Right ventricle myocardium inferior (tissue), 1 donor: ENCODE measurements around the gene TMEM156. TPM values are rescaled to one million over a fixed set of nuclear protein-coding genes. Genes with fewer than 3 reads are reported as not detected.

Source experiments
- ATAC-seq: fragments of 200-7000 bp; cut with Tn5 transposase; one replicate; pipeline ENCODE4 v1.9.1; 2020; ENCODE audit warnings: mild to moderate bottlenecking, moderate library complexity
- DNase-seq: peaks from one replicate; pipeline ENCODE4 v3.0.0; 2021; ENCODE audit errors: missing footprints
- intact Hi-C: fragments of 100-400 bp; cut with DNase I; formaldehyde crosslinking; loops from one replicate; pipeline ENCODE4 v1.11.0; 2022
- long read RNA-seq: library from polyadenylated mRNA; unstranded; transcript quantifications from one replicate; pipeline ENCODE4 v2.0.0, GENCODE V29; 2021
- total RNA-seq: library from RNA; stranded (reverse); fragmentation: NEBNext Ultra II Directional; extraction: Animal tissue kit (Norgen Biotek cat#: 25700); gene quantifications from one replicate; pipeline ENCODE4 v1.2.1, GENCODE V29; 2021
- donor health status: DM: no; HTN: yes; CAD: no; lungs with severe emphysema.

The TMEM156 gene, protein sequence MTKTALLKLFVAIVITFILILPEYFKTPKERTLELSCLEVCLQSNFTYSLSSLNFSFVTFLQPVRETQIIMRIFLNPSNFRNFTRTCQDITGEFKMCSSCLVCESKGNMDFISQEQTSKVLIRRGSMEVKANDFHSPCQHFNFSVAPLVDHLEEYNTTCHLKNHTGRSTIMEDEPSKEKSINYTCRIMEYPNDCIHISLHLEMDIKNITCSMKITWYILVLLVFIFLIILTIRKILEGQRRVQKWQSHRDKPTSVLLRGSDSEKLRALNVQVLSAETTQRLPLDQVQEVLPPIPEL
- not detected for total RNA-seq
- long read RNA-seq: 0 reads

GRCh38 chr4:39032218-39033085 lies at the start of gene TMEM156:
TMEM156 (minus strand) TSS chr4:39032409; CDS start chr4:39032313, 96 bp downstream.
- intact Hi-C loops: no loop called here
- no peak for DNase-seq
- no peak for ATAC-seq

GRCh38 chr4:39078829-39079228 lies 46.6 kb upstream of the TMEM156 start:
- no peak for DNase-seq
- no peak for ATAC-seq
- intact Hi-C loops: no loop called here

- intact Hi-C loops: no loop called here
- ATAC-seq (no peak), DNase-seq (no peak)
These were observed 36.7 kb upstream of the TMEM156 start for GRCh38 chr4:39068907-39069306.

DNA sequence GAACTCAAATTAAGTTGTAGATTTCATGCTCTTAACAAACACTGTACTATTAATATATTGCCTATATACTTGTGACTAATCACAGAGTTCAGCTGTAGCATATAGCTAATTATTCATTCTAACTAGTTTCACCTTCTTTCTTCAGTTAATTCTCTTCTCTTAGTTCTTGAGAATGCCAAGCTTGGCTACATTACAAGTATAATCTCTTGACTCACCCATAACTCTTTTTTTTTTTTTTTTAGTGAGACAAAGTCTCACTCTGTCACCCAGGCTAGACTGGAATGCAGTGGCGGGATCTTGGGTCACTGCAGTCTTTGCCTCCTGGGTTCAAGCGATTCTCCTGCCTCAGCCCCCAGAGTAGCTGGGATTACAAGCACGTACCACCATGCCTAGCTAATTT lies 35.2 kb upstream of the TMEM156 start:
- ATAC-seq (no peak), DNase-seq (no peak)
- intact Hi-C loops: no loop called here

DNA sequence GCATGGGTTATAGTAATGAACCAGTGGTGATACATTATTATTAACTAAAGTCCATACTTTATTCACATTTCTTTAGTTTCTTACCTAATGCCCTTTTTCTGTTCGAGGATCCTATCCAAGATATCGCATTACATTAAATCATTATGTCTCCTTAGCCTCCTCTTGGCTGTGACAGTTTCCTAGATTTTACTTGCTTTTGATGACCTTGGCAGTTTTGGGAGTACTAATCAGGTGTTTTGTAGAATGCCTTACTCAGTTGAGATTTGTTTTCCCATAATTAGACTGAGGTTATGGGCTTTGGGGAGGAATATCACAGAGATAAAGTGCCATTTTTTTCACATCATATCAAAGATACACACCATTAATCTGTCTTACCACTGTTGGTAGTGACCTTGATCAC lies 34.8 kb upstream of the TMEM156 start:
- ATAC-seq (no peak), DNase-seq (no peak)
- intact Hi-C loops: no loop called here

GRCh38 chr4:39066371-39066770 lies 34.2 kb upstream of the TMEM156 start:
- DNase-seq (no peak), ATAC-seq (no peak)
- intact Hi-C loops: no loop called here

DNA sequence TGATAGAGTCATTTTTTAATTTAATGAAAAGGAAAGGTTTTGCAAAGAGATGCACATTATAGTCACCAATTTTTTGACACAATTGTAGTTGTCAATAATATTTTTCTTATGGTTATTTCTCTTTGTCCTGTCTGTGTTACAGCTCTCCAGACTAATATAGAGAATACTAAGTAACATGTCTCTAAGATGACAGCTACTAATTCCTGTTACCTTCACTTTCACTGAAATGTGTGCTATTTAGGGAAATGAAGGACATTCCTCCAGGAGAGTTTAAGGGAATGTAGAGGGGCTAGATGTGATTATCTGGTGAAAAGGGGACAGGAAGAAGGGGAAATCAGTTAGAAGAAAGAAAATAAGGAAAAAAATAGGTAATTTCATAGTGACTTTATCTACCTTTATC lies 31.2 kb upstream of the TMEM156 start:
- intact Hi-C loops: no loop called here
- ATAC-seq (no peak), DNase-seq (no peak)

DNA sequence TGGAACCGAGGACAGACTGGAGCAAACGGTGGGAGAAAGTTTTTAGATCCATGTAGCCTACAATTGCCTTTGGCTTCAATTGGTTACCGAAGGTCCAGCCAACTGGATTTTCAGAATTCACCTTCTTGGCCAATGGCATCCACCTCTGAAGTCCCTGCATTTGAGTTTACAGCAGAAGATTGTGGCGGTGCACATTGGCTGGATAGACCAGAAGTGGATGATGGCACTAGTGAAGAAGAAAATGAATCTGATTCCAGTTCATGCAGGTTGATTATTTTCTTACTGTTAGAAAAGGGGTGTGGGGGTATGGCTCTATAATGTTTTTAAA lies 30.5 kb upstream of the TMEM156 start:
- ATAC-seq (no peak), DNase-seq (no peak)
- intact Hi-C loops: no loop called here

DNA sequence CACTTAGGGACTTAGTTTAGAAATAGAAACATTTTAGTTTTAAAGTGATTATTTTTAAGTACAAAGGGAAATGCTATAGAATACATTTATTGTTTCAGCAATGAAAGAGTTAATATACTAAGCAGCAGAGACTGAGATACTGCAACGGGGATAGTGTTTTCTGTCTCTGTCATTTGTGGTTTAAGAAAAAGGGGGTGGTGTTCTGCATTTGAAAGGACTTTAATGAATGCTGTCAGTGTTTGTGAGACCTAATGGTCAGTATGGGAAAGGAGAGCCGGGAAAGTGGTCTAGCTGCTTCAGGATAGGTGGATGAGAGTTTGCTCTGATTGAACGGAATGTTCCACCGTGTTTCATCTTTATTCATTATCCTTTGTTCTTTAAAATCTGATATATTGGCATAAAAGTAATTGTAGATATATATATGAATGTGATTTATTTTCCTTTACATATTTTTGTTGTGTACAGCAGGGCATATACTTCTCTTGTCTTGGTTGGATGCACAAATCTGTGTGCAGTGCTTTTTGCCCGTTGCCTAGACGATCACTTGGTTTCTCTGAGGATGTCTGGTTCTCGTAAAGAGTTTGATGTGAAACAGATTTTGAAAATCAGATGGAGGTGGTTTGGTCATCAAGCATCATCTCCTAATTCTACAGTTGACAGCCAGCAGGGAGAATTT lies 30.0 kb upstream of the TMEM156 start, which contains the start of gene KLHL5:
Gene KLHL5 (plus strand): TSS at position 139 of the 676 bp plus-strand sequence. CDS start 421 bp downstream, at position 560.
- intact Hi-C loops: no loop called here
- ATAC-seq (no peak), DNase-seq (no peak)

- DNase-seq (no peak), ATAC-seq (no peak)
- intact Hi-C loops: no loop called here
These were observed 29.2 kb upstream of the TMEM156 start for GRCh38 chr4:39061457-39061856.

GRCh38 chr4:39056023-39056422 lies 23.8 kb upstream of the TMEM156 start:
- intact Hi-C loops: no loop called here
- no peak for ATAC-seq
- no peak for DNase-seq

- intact Hi-C loops: no loop called here
- ATAC-seq (no peak), DNase-seq (no peak)
These were observed 22.3 kb upstream of the TMEM156 start for GRCh38 chr4:39054497-39054896.

- DNase-seq: no peak
- no peak for ATAC-seq
- intact Hi-C loops: no loop called here
These were observed 21.8 kb upstream of the TMEM156 start for GRCh38 chr4:39053983-39054382.

DNA sequence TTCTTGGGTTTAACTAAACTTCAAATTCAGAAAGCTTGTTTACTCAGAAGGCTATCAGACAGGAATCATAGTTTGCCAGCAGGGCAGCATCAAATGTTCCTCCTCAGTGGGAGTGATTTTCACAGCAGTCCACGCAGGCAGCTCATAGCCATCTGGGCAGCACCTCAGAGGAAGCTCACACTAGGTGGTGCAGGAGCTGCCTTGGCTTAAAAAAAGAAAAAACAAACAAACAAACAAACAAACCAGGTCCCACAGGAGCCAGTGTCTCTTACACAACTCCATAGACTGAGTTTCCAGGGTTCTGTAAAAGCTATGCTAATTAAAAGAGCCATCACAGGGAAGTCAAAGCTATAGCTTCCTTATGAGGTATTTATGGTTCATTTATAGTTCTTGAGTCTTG lies 19.3 kb upstream of the TMEM156 start:
- DNase-seq: no peak
- no peak for ATAC-seq
- intact Hi-C loops: no loop called here

DNA sequence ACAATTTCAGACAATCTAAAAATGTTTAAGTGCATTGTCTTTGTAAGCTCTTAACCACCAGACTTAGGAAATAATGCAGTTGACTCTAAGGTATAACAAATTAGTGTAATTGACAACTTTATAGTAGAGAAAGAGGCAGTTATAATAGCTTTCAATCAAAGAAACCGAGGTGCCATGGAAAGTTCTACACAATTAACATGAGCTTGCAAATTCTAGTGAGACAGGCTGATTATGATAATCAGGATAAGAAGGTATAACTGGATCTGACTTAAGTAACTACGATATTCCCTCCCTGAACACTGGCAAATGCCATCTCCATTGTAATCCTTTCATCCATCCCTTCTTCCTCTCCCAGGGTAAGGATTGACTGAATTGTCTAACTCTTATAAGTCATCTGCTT lies 18.4 kb upstream of the TMEM156 start:
- no peak for DNase-seq
- ATAC-seq: no peak
- intact Hi-C loops: no loop called here

DNA sequence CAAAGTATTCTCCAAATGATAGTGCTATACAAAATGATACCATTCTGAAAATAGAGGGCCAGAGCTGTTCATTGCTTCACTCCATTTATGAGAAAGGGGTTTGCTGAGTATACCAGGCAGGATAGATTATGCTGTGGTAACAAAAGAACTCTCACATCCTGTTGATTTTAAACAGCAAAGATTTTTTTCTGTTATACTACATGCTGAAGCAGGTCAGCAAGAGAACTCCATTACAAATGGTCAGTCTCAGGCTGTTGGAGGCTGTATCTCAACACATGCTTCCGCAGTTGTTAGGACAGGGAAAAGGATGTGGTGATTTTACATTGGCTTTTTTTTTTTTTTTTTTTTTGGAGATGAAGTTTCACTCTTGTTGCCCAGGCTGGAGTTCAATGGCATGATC lies 16.1 kb upstream of the TMEM156 start:
- ATAC-seq (no peak), DNase-seq (no peak)
- intact Hi-C loops: loop anchor here (2.0 to 10.0 kb wide), 2 partner anchors 108 to 144 kb away; no protein-coding TSS in a partner anchor

- no peak for ATAC-seq
- DNase-seq: no peak
- intact Hi-C loops: loop anchor here (2.0 to 10.0 kb wide), 2 partner anchors 107 to 143 kb away; no protein-coding TSS in a partner anchor
These were observed 15.5 kb upstream of the TMEM156 start for GRCh38 chr4:39047681-39048080.

- no peak for ATAC-seq
- DNase-seq: no peak
- intact Hi-C loops: loop anchor here (10.0 kb wide), 1 partner anchor 141 kb away; no protein-coding TSS in a partner anchor
These were observed 14.0 kb upstream of the TMEM156 start for GRCh38 chr4:39046249-39046648.

GRCh38 chr4:39045827-39046221 lies 13.6 kb upstream of the TMEM156 start:
- intact Hi-C loops: loop anchor here (10.0 kb wide), 1 partner anchor 141 kb away; no protein-coding TSS in a partner anchor

More at GRCh38 chr4:39045827-39046221, 13.6 kb upstream of the TMEM156 start:
- no peak for DNase-seq
- ATAC-seq: no peak
